ENCODE data around the gene UPF1. TPM values are rescaled to one million over a fixed set of nuclear protein-coding genes. Genes with fewer than 3 reads are reported as not detected.

UPF1 gene
- polyA plus RNA-seq, 1 of the 3 experiments (the other 2 are of a cell fraction) = 33.3 TPM

GRCh38 chr19:18869781-18870530, 38.2 kb downstream of the UPF1 start (continued):
- TF ChIP-seq MAX (IDR thresholded peaks at IDR 0.05; ENCODE audit: low read depth) (no peak), CHD2 (IDR thresholded peaks at IDR 0.05; ENCODE audit: low read length, partially characterized antibody) (no peak), EZH2phosphoT487 (IDR thresholded peaks at IDR 0.05; ENCODE audit: borderline replicate concordance, low read depth) (no peak), IRF3 (IDR thresholded peaks at IDR 0.05; ENCODE audit: low read depth, low read length) (no peak), FOXJ3 (CRISPR knock-in tag; IDR thresholded peaks at IDR 0.05) (no peak), NFIC (IDR thresholded peaks at IDR 0.05; ENCODE audit: borderline replicate concordance) (no peak), TCF12 (IDR thresholded peaks at IDR 0.05) (no peak)

GRCh38 chr19:18870531-18871172, 38.9 kb downstream of the UPF1 start:
- WGBS (ENCODE audit: low lambda C conversion rate) = 93% methylated on average over 24 of the region's 25 CpGs
- Histone ChIP-seq H3K9ac (no peak overlapping the region), H3K79me2 (ENCODE audit: insufficient read depth) (no peaks in the 10 kb centered on the region), H2AFZ (ENCODE audit: low read depth) (no peak overlapping the region), H3K36me3 (replicated peaks in 1 of 2; ENCODE audit: control insufficient read depth in 1 of 2, insufficient read depth in 2 of 2, low read length in 1 of 2) (peaks cover 10 to 28% of the 10 kb centered on the region in 2 experiments), H3K9me2 (no peaks in the 10 kb centered on the region), H3F3A (replicated peaks; ENCODE audit: insufficient read depth) (peaks cover 12% of the 10 kb centered on the region), H3K4me3 (ENCODE audit: low read depth in 2 of 2, low read length in 1 of 2) (no peak overlapping the region), H4K20me1 (ENCODE audit: insufficient read depth) (no peaks in the 10 kb centered on the region), H3K4me1 (ENCODE audit: control insufficient read depth in 1 of 2, insufficient read depth in 2 of 2, low read depth in 1 of 2, low read length in 1 of 2) (no peaks in the 10 kb centered on the region), H3K27me3 (ENCODE audit: insufficient read depth) (no peaks in the 10 kb centered on the region), H3K9me3 (no peaks in the 10 kb centered on the region), H3K27ac (ENCODE audit: low read depth in 2 of 2, low read length in 1 of 2) (no peak overlapping the region), H3K4me2 (no peak overlapping the region)
- ChIA-PET POLR2A (no interaction called here), CTCF (no interaction called here)
- TF ChIP-seq MXI1 (IDR thresholded peaks at IDR 0.05; ENCODE audit: low read depth, low read length) = no peak
- no peak for TF ChIP-seq RCOR1 (IDR thresholded peaks at IDR 0.05; ENCODE audit: low read length)
- no peak for TF ChIP-seq RAD21 (IDR thresholded peaks at IDR 0.05; ENCODE audit: low read length)
- TF ChIP-seq IRF3 (IDR thresholded peaks at IDR 0.05; ENCODE audit: low read depth, low read length) = no peak
- no peak for TF ChIP-seq PBX3 (IDR thresholded peaks at IDR 0.05)
- TF ChIP-seq JUND (IDR thresholded peaks at IDR 0.05) = no peak
- no peak for TF ChIP-seq USF2 (IDR thresholded peaks at IDR 0.05; ENCODE audit: borderline replicate concordance, low read depth, low read length)
- TF ChIP-seq TAF1 (IDR thresholded peaks at IDR 0.05; ENCODE audit: borderline replicate concordance, low read depth, low read length) = no peak
- no peak for TF ChIP-seq NFIC (IDR thresholded peaks at IDR 0.05; ENCODE audit: borderline replicate concordance)
- TF ChIP-seq REST (IDR thresholded peaks at IDR 0.05; ENCODE audit: low read depth, low read length) = no peak
- TF ChIP-seq FOXJ3 (CRISPR knock-in tag; IDR thresholded peaks at IDR 0.05) = no peak
- no peak for TF ChIP-seq NRF1 (IDR thresholded peaks at IDR 0.05; ENCODE audit: low read depth, low read length)
- DNase-seq = no peak

Measured in SK-N-SH (cell line).